ENCODE data around the gene TTC39A.
"Not testable (repeated sequence)": the region's sequence is repeated elsewhere in the genome, so short reads cannot be mapped to it uniquely, and the experiment has no call there.

TTC39A gene

GRCh38 chr1:51263147-51263877 lies 67.0 kb downstream of the TTC39A start:
- no peak for DNase-seq

GRCh38 chr1:51255331-51255730 lies 75.0 kb downstream of the TTC39A start:
- no peak for DNase-seq

- no peak for DNase-seq
Observed at GRCh38 chr1:51253691-51254090, 76.7 kb downstream of the TTC39A start.

- no peak for DNase-seq
Observed at GRCh38 chr1:51252366-51252765, 78.0 kb downstream of the TTC39A start.

GRCh38 chr1:51251165-51251564 lies 79.2 kb downstream of the TTC39A start:
- not testable (repeated sequence) for DNase-seq

GRCh38 chr1:51250729-51251128 lies 79.6 kb downstream of the TTC39A start:
- DNase-seq: not testable (repeated sequence)

- DNase-seq: no peak
Observed at GRCh38 chr1:51249445-51249844, 80.9 kb downstream of the TTC39A start.

GRCh38 chr1:51247499-51247898 lies 82.9 kb downstream of the TTC39A start:
- no peak for DNase-seq

GRCh38 chr1:51247022-51247421 lies 83.3 kb downstream of the TTC39A start:
- DNase-seq: no peak

- DNase-seq: no peak
Observed at GRCh38 chr1:51242546-51242945, 87.8 kb downstream of the TTC39A start.

- no peak for DNase-seq
Observed at GRCh38 chr1:51241119-51241518, 89.2 kb downstream of the TTC39A start.

- DNase-seq: no peak
Observed at GRCh38 chr1:51240084-51240483, 90.3 kb downstream of the TTC39A start.

GRCh38 chr1:51238034-51238403 lies 92.3 kb downstream of the TTC39A start:
- no peak for DNase-seq

- no peak for DNase-seq
Observed at GRCh38 chr1:51237351-51238033, 92.9 kb downstream of the TTC39A start.

All from stimulated activated CD4-positive, alpha-beta T cell treated with anti-CD3 and anti-CD28 coated beads, Interleukin-2, amount 100 ng/mL, for 24 hours (primary cell).